Stimulated activated naive CD8-positive, alpha-beta T cell treated with anti-CD3 and anti-CD28 coated beads, Interleukin-15, amount 100 ng/mL, for 72 hours (primary cell): ENCODE results near the gene EPPIN.

ENCODE experiments used
- ATAC-seq: fragments of 150-1000 bp; cut with Tn5 transposase; 2 replicates; pipeline ENCODE4 v1.10.0; 2021; ENCODE audit warnings: mild to moderate bottlenecking, moderate library complexity
- DNase-seq, 2 donors: peaks; one replicate each; pipeline ENCODE4 v3.0.0; 2021 to 2022
- H3K27ac Mint-ChIP-seq, 2 donors: one replicate each; pipeline ENCODE4 v1.8.0; 2022; ENCODE audit warnings: mild to moderate bottlenecking in 2 of 2, mixed read lengths in 2 of 2, moderate library complexity in 2 of 2
- H3K27me3 Mint-ChIP-seq: one replicate; pipeline ENCODE4 v1.8.0; 2022; ENCODE audit warnings: mixed read lengths
- H3K4me1 Mint-ChIP-seq: one replicate; pipeline ENCODE4 v1.8.0; 2022; ENCODE audit warnings: mild to moderate bottlenecking, mixed read lengths
- H3K4me3 Mint-ChIP-seq, 2 donors: one replicate each; pipeline ENCODE4 v1.8.0; 2022; ENCODE audit warnings: mild to moderate bottlenecking in 2 of 2, mixed read lengths in 2 of 2, moderate library complexity in 1 of 2
- H3K9me3 Mint-ChIP-seq, 2 donors: one replicate each; pipeline ENCODE4 v1.8.0; 2022; ENCODE audit warnings: mixed read lengths in 2 of 2

Gene EPPIN

DNA sequence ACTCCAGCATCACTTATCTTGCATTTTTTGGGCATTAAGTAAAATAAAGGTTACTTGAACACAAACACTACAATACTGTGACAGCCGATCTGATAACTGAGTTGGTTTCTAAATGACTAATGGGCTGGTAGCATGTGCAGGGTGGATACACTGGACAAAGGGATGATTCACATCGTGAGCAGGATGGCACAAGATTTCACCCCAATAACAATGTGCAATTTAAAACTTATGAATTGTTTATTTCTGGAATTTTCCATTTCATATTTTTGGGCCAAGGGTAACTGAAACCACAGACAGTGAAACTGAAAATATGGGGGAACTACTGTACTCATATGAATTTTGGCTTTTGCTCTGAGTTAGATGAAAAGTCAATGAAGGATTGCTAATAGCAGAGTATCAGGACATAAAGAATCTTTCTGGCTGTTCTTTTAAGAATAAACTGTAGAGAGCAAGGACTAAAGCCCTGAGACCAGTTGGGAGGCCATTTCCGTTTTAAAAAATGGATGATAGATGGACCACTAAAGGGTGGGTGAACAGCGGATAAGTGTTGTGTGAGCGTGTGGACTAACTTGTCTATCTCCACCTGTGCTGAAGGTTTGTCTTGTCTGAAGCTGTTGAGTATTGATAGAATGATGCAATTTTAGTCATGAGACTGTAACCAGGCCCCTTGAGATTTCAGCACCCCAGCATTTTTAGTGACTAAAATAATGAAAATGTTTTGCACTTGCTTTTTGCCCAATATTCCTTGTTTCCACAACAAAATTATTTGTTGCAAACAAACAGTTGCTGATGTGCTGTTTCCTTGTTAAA lies 40.0 kb downstream of the EPPIN start:
- peak overlapping the region in 1 of 2 donors; percentile 44 for H3K4me3 Mint-ChIP-seq
- ATAC-seq = peak; percentile 88
- peaks cover 18% of the 10 kb centered on the region for H3K4me1 Mint-ChIP-seq

DNA sequence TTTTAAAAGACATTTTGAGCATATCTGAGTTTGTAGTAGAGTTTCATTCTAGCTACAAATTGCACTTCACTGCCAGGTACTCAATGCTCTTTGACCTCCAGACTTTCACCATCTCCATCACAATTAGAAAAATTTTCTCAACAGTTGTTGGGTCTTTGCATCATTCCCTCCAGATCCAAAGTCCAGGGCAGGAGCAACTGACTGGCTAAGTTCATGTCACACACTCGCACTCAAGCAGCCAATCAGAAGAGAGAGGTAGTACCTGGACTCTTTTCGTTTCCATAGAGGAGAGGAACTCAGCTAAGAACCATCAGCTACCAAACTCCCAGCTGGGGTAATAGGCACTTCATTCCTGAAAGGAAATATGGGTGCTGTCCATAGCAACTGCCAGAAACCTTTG lies 40.8 kb downstream of the EPPIN start:
- DNase-seq = no peak
- Mint-ChIP-seq H3K27ac (no peak overlapping the region), H3K4me1 (peaks cover 18% of the 10 kb centered on the region)

More for the DNA sequence above, 40.0 kb downstream of the EPPIN start:
- Mint-ChIP-seq H3K27me3 (peaks cover 82% of the 10 kb centered on the region), H3K9me3 (no peaks in the 10 kb centered on the region), H3K27ac (peak overlapping the region; percentile 31 to 95)
- no peak for DNase-seq

DNA sequence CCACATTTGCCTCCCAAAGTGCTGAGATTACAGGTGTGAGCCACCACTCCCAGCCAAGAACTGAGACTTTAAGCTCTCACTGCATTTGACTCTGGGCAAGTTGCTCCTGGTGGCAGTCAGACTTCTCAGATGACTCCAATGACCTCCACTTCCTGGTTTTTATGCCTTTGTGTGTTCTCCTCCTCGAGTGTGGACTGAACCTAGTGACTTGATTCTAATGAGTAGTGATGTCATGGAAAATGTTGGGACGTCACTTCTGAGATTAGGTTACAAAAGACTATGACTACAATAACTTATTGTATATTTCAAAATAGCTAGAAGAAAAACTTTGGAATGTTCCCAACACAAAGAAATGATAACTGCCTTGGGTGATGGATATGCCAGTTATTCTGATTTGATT lies 43.8 kb downstream of the EPPIN start:
- H3K27ac Mint-ChIP-seq = no peak overlapping the region
- peaks cover 71% of the 10 kb centered on the region for H3K27me3 Mint-ChIP-seq
- ATAC-seq = no peak
- no peak for DNase-seq
- peaks cover 16% of the 10 kb centered on the region for H3K4me1 Mint-ChIP-seq
- H3K9me3 Mint-ChIP-seq = no peaks in the 10 kb centered on the region
- H3K4me3 Mint-ChIP-seq = no peak overlapping the region

More for the DNA sequence above, 40.8 kb downstream of the EPPIN start:
- Mint-ChIP-seq H3K9me3 (no peaks in the 10 kb centered on the region), H3K4me3 (no peak overlapping the region), H3K27me3 (peaks cover 78% of the 10 kb centered on the region)
- no peak for ATAC-seq

DNA sequence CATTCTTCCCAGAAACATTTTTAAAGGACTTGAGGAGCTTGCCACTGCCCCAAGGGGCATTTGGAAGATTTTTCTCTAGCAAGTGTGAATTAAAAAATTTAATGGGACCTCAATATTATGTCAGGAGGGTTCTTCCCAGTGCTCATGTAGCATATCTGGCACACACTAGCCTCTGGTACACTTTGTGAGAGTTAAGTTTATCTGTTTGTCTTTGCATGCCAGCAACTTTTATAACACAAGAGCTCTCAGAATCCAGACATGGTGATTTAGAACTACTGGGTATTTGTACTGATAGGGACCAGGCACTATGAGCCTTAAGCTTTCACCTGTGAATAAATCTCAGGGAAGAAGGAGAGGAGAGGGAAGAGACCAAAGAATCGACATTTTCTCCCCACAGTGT lies 44.6 kb downstream of the EPPIN start:
- H3K9me3 Mint-ChIP-seq = no peaks in the 10 kb centered on the region
- DNase-seq (no peak), ATAC-seq (no peak)
- H3K27me3 Mint-ChIP-seq = peaks cover 63% of the 10 kb centered on the region
- H3K27ac Mint-ChIP-seq = no peak overlapping the region
- H3K4me3 Mint-ChIP-seq = no peak overlapping the region
- H3K4me1 Mint-ChIP-seq = peaks cover 7% of the 10 kb centered on the region

DNA sequence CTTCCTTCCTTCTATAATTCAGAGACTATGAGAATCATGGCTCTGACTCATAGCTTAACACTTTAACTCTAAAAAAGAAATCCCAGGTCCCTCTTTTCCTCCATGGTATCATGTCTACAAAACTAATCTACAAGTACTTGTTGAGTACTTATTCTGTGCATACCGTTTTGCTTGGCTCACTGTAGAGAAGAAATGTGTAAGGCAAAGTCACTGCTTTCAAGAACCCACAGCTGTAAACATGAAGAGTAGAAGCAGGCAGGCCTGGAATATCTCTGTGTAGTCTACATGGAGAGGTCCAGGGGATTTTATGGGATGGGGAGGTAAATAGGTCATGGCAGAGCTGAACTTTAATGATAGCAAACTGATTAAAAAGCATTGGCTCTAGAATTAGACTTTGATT lies 45.6 kb downstream of the EPPIN start:
- no peak for DNase-seq
- no peak overlapping the region for H3K4me3 Mint-ChIP-seq
- H3K9me3 Mint-ChIP-seq = no peaks in the 10 kb centered on the region
- H3K4me1 Mint-ChIP-seq = no peaks in the 10 kb centered on the region
- peaks cover 57% of the 10 kb centered on the region for H3K27me3 Mint-ChIP-seq
- no peak overlapping the region for H3K27ac Mint-ChIP-seq
- ATAC-seq = no peak

DNA sequence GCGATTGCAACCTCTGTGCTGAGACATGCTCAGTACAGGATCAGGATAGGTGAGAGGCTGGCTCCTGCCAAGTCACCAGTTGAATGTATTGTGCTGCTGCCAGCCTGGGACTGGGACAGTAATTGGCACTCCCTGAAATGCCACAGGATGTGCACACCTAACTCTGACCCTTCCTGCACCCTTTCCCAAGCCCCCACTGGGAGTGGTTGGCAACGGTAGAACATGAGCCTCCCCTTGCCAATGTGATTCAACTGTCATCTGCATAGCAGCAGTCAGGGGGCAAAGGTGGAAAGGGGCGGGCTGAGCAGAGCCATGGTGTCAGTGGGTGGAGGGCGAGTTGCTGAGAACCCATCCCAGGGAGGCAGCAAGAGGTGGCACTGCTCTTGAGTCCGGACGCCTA lies 47.2 kb downstream of the EPPIN start:
- DNase-seq (no peak), ATAC-seq (no peak)
- Mint-ChIP-seq H3K27me3 (peaks cover 57% of the 10 kb centered on the region), H3K27ac (no peak overlapping the region), H3K4me1 (no peaks in the 10 kb centered on the region), H3K9me3 (no peaks in the 10 kb centered on the region), H3K4me3 (no peak overlapping the region)

DNA sequence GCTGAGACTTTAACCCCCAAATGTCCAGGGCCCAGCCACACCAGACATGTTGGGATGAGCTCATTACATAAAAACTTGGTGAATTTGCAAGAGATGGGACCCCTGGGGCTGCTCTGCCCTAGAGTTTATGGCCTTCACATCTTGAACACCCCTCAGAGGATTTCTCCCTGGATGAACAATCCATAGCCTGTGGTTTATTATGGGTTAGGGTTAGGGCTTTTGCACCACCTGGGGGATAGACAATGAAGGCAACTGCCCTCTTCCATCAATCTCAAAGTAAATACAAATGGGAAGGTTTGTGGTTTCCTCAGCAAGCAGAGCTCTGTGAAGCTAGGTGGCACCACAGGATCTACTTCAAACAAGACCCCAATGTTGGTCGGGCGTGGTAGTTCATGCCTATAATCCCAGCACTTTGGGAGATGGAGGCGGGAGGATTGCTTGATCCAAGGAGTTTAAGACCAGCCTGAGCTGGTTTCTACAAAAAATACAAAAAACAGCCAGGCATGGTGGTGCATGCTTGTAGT lies 49.2 kb downstream of the EPPIN start:
- no peaks in the 10 kb centered on the region for H3K9me3 Mint-ChIP-seq
- H3K4me3 Mint-ChIP-seq = no peak overlapping the region
- DNase-seq (no peak), ATAC-seq (no peak)
- no peaks in the 10 kb centered on the region for H3K4me1 Mint-ChIP-seq
- no peak overlapping the region for H3K27ac Mint-ChIP-seq
- peaks cover 41% of the 10 kb centered on the region for H3K27me3 Mint-ChIP-seq

DNA sequence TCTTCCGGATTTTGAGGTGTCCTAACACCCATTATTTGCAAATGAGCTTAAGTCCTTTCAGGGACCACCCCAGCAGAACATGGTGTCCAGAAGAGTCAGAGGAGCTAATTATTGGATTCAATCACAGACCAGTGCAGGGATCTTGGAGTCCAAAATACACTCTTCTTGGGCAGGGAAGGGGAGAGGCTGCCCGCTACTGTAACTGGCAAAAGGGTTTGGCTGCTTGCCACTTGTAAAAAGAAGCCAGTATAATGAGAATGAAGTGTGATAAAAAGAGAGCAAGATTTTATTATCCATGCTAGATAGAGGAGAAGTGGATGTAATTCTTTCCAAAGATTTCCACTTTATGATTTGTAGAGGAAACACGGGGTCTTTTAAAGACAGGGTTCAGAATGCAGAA lies 51.0 kb downstream of the EPPIN start:
- Mint-ChIP-seq H3K27me3 (peaks cover 27% of the 10 kb centered on the region), H3K27ac (no peak overlapping the region), H3K4me1 (no peaks in the 10 kb centered on the region), H3K4me3 (no peak overlapping the region), H3K9me3 (no peaks in the 10 kb centered on the region)
- ATAC-seq = no peak
- DNase-seq = no peak

DNA sequence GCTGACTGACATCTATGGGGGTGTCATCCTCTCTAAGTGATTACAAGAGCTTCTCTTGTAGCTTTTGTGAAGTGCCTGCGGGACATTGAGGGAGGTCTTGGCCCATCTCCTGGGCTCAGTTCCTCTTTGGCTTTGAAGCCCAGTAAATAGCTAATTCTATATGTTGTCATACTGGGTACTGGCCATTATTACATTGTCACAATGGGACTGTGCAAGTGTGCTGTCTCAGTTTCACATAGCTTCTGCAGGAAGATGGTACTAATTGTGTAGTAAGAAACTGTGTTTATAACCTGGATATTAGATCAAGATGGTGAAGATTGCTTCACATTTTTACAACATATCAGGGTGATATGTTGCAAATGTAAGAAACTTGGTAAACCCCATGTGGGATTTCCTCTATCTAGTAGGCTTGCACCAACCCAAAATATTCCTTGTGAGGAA lies 51.7 kb downstream of the EPPIN start:
- DNase-seq (no peak), ATAC-seq (no peak)
- Mint-ChIP-seq H3K4me3 (no peak overlapping the region), H3K4me1 (no peaks in the 10 kb centered on the region), H3K27ac (no peak overlapping the region), H3K27me3 (peaks cover 21% of the 10 kb centered on the region), H3K9me3 (no peaks in the 10 kb centered on the region)
